Embryonic facial prominence (tissue), 1 donor: Measurements from ENCODE around the gene MYO16.

Experiments used
- DNase-seq: peaks from one replicate; pipeline ENCODE4 v3.0.0-alpha.2; 2016; ENCODE audit errors: extremely low spot score

Gene MYO16

GRCh38 chr13:108629181-108629752, at the start of gene MYO16:
MYO16 (plus strand) TSS chr13:108629611; CDS start chr13:108629845, 234 bp downstream.
- no peak for DNase-seq

GRCh38 chr13:108586826-108587225, 42.6 kb upstream of the MYO16 start:
- no peak for DNase-seq

- no peak for DNase-seq
Observed at GRCh38 chr13:108588516-108588915, 40.9 kb upstream of the MYO16 start.

- no peak for DNase-seq
Observed at GRCh38 chr13:108594153-108594552, 35.3 kb upstream of the MYO16 start.

- DNase-seq: no peak
Observed at GRCh38 chr13:108595436-108596274, 33.8 kb upstream of the MYO16 start.

- no peak for DNase-seq
Observed at GRCh38 chr13:108597943-108598342, 31.5 kb upstream of the MYO16 start.

- no peak for DNase-seq
Observed at GRCh38 chr13:108606424-108606823, 23.0 kb upstream of the MYO16 start.

- no peak for DNase-seq
Observed at GRCh38 chr13:108609353-108609752, 20.1 kb upstream of the MYO16 start.

- DNase-seq: no peak
Observed at GRCh38 chr13:108610507-108610906, 18.9 kb upstream of the MYO16 start.

GRCh38 chr13:108615241-108615640, 14.2 kb upstream of the MYO16 start:
- no peak for DNase-seq

- no peak for DNase-seq
Observed at GRCh38 chr13:108618233-108618632, 11.2 kb upstream of the MYO16 start.

GRCh38 chr13:108621462-108621861, 7.9 kb upstream of the MYO16 start:
- no peak for DNase-seq

GRCh38 chr13:108624108-108624507, 5.3 kb upstream of the MYO16 start:
- DNase-seq: no peak

- DNase-seq: no peak
Observed at GRCh38 chr13:108624979-108625378, 4.4 kb upstream of the MYO16 start.

GRCh38 chr13:108629988-108630387, 577 bp downstream of the MYO16 start:
- DNase-seq: no peak

- DNase-seq: no peak
Observed at GRCh38 chr13:108632649-108633167, 3.3 kb downstream of the MYO16 start.

- no peak for DNase-seq
Observed at GRCh38 chr13:108638901-108639300, 9.5 kb downstream of the MYO16 start.

- DNase-seq: no peak
Observed at GRCh38 chr13:108643646-108644353, 14.4 kb downstream of the MYO16 start.

GRCh38 chr13:108645376-108645775, 16.0 kb downstream of the MYO16 start:
- DNase-seq: no peak

GRCh38 chr13:108650271-108650670, 20.9 kb downstream of the MYO16 start:
- DNase-seq: no peak

- DNase-seq: no peak
Observed at GRCh38 chr13:108656742-108657141, 27.3 kb downstream of the MYO16 start.

GRCh38 chr13:108657519-108657918, 28.1 kb downstream of the MYO16 start:
- no peak for DNase-seq
